DMS 273 treated with DMSO at 0.1 percent for 48 hours (cell line): Measurements from ENCODE around the gene ZNF200.
A peak's percentile ranks its signal among the peaks of the same experiment; 100 is the strongest.
"Not testable (repeated sequence)": the region's sequence is repeated elsewhere in the genome, so short reads cannot be mapped to it uniquely, and the experiment has no call there.

Source experiments
- DNase-seq: peaks from one replicate; lab custom pipeline; 2025; lab: John Stamatoyannopoulos, UW

ZNF200 gene

GRCh38 chr16:3198334-3199072, 36.5 kb downstream of the ZNF200 start:
- peak; percentile 35 for DNase-seq

GRCh38 chr16:3197694-3198333, 37.1 kb downstream of the ZNF200 start:
- DNase-seq: not testable (repeated sequence)

GRCh38 chr16:3195975-3196374, 39.0 kb downstream of the ZNF200 start:
- DNase-seq: peak; percentile 11

- DNase-seq: no peak
These were observed 40.2 kb downstream of the ZNF200 start for GRCh38 chr16:3194792-3195191.

- peak; percentile 79 for DNase-seq
These were observed 41.4 kb downstream of the ZNF200 start for GRCh38 chr16:3193221-3194212.

GRCh38 chr16:3192476-3193019, 42.4 kb downstream of the ZNF200 start:
- no peak for DNase-seq

GRCh38 chr16:3190949-3191353, 44.0 kb downstream of the ZNF200 start:
- DNase-seq: peak; percentile 82

GRCh38 chr16:3189869-3190268, 45.1 kb downstream of the ZNF200 start:
- DNase-seq: no peak

- peak; percentile 70 for DNase-seq
These were observed 45.8 kb downstream of the ZNF200 start for GRCh38 chr16:3188925-3189825.

GRCh38 chr16:3188675-3188924, 46.4 kb downstream of the ZNF200 start:
- no peak for DNase-seq

- peak; percentile 62 for DNase-seq
These were observed 46.9 kb downstream of the ZNF200 start, which contains the start of gene OR1F1 for GRCh38 chr16:3187798-3188674. Gene OR1F1 (plus strand): TSS chr16:3188204.

GRCh38 chr16:3186946-3187690, 47.8 kb downstream of the ZNF200 start:
- no peak for DNase-seq

- DNase-seq: no peak
These were observed 51.4 kb downstream of the ZNF200 start for GRCh38 chr16:3183445-3184139.

GRCh38 chr16:3182608-3183444, 52.1 kb downstream of the ZNF200 start:
- peak; percentile 59 for DNase-seq

- DNase-seq: not testable (repeated sequence)
These were observed 52.7 kb downstream of the ZNF200 start for GRCh38 chr16:3182293-3182607.

- peak; percentile 50 for DNase-seq
These were observed 54.5 kb downstream of the ZNF200 start for GRCh38 chr16:3180445-3180878.

GRCh38 chr16:3179651-3180050, 55.3 kb downstream of the ZNF200 start:
- DNase-seq: no peak
